KOPT-K1 (cell line): ENCODE data around the gene PKP1.

Experiments
- H3K27ac ChIP-seq: fragments of 200-600 bp; sonication (generic); 2 replicates; pipeline ENCODE4 v1.5.1; 2016; ENCODE audit warnings: antibody characterized with exemption, mild to moderate bottlenecking, low read depth, low read length; ENCODE audit not compliant: poor library complexity, severe bottlenecking
- H3K36me3 ChIP-seq: fragments of 200-600 bp; sonication (generic); 2 replicates; pipeline ENCODE4 v1.5.1; 2017; ENCODE audit warnings: antibody characterized with exemption, mild to moderate bottlenecking, low read length, moderate library complexity; ENCODE audit not compliant: insufficient read depth
- H3K9me3 ChIP-seq: fragments of 200-600 bp; sonication (generic); 2 replicates; pipeline ENCODE4 v1.5.1; 2017; ENCODE audit warnings: antibody characterized with exemption, low read length, mild to moderate bottlenecking; ENCODE audit not compliant: insufficient read depth, poor library complexity, severe bottlenecking

The PKP1 gene

DNA sequence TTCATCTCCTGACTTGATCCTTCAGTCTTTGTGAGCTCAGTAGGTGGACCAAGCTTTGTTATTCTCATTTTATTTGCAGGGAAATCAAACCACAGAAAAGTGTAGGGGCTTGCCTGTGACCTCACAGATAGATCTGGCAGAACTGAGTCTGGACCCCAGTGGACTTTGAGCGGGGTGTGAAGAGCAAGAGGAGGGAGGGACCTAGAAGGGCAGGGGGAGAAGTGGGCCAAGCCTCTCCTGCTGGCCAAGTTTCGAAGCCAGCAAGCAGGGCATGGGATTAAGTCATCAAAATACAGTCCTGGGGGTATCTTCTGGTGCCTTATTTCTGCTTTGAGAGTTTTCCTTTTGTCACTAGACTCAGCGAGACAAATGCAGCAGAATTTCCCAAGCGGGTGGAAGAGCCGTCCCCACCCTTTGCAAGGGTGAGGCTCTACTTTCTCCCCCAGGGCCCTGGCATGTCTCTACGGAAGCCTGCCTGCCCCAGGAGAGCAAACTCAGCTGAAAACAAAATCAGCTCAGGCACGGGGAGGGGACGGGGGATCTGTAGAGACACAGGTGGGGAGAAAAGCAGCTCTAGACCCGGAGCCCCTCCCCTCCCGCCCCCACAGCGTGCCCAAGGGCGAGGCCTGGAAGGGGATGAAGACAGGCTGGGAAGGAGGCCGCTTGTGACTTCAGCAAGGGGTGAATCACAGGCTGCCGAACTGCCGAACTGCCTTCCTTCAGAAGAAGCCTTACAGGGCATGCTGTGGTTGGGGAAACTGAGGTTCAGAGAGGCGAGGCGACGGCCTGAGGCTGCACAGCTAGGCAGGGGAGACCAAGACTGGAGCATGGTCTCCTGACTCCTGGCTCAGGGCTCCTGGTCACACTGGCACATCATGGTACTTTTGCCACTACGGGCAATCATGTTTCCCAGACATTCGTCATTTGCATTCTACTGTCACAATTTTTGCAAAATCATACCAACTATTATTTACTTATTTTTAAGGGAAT, 19.2 kb downstream of the PKP1 start:
- no peak overlapping the region for H3K27ac ChIP-seq
- H3K36me3 ChIP-seq = no peaks in the 10 kb centered on the region
- H3K9me3 ChIP-seq = no peaks in the 10 kb centered on the region

- no peak overlapping the region for H3K27ac ChIP-seq
- H3K36me3 ChIP-seq = no peaks in the 10 kb centered on the region
- no peaks in the 10 kb centered on the region for H3K9me3 ChIP-seq
Measured at GRCh38 chr1:201304126-201304525, 20.8 kb downstream of the PKP1 start.

DNA sequence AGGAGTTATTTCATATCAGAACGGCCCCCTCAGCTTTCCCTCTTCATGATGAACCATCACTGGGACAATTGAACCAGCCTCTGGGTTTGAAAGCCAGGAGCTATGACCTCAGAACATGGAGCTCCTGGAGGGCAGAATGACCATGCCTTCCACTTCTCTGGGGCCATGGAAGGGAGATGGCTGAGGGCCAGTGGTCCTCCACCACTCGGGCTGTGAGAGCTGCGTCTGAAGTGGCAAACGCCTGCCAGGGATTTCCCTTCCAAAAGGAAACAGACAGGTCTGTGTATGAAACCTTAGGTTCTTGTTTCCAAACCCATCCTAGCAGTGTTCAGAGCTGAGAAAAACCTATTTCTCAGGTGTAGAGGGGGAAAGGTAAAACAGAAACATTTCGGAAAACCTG, 22.5 kb downstream of the PKP1 start:
- no peak overlapping the region for H3K27ac ChIP-seq
- H3K9me3 ChIP-seq = no peaks in the 10 kb centered on the region
- H3K36me3 ChIP-seq = no peaks in the 10 kb centered on the region

DNA sequence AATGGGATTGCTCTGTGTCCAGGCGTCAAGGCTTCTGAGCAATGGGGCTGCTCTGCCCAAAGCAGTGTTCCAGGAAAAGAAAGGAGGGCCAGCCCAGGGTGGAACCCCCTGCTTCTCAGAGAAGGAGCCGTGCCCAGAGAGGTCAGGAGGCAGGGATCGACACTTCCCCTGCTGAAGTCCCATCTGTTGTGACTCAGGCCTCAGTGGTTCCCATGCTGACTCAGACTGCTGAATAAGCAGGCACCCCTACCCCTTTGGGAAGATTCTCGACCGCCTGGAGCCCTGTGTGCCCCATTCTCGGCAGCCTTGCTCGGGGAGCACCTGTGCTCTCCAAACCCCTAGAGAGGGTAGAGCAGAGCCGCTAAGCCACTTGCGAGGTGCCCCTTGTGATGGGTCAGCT, 23.9 kb downstream of the PKP1 start:
- Histone ChIP-seq H3K27ac (no peak overlapping the region), H3K9me3 (no peaks in the 10 kb centered on the region), H3K36me3 (no peaks in the 10 kb centered on the region)

- Histone ChIP-seq H3K9me3 (no peaks in the 10 kb centered on the region), H3K36me3 (no peaks in the 10 kb centered on the region), H3K27ac (peak overlapping the region; percentile 90)
Measured at GRCh38 chr1:201307760-201308499, 24.6 kb downstream of the PKP1 start.

GRCh38 chr1:201309416-201309815, 26.1 kb downstream of the PKP1 start:
- H3K27ac ChIP-seq = peak overlapping the region; percentile 90

DNA sequence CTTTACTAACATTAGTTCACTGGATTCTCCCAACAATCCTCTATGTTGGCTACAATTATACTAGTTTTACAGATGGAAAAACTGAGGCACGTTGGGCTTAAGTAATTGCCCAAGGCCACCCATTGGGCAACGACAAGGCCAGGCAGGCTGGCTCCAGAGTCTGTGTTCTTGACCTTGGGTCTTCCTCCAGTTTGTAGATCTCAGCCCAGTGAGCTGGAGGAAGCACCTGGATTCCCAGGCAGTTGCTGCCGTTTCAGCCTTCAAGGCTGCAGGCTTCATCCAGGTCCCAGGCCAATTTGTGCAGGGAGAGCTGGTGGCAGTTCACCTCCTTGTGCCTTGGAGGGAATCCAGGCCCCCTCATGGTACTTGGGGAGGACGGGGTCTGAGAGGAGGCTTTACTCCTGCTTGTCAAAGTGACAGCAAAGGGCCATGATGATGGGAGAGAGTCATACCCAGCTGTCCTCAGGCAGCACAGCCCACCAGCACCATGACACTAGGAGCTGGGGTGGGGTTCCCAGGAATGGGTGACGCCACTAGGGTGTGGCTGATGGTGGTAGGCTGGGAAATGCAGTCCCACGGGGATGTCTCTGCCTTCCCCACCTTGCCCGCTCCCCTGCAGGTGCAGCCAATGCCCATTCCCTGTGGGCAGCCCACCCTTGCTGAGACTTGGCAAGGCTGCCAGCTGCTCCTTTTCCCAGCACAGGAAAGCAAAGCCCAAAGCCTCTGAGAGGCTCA, 27.1 kb downstream of the PKP1 start:
- H3K9me3 ChIP-seq = no peaks in the 10 kb centered on the region
- peak overlapping the region; percentile 90 for H3K27ac ChIP-seq
- no peaks in the 10 kb centered on the region for H3K36me3 ChIP-seq

More at GRCh38 chr1:201309416-201309815, 26.1 kb downstream of the PKP1 start:
- no peaks in the 10 kb centered on the region for H3K36me3 ChIP-seq
- H3K9me3 ChIP-seq = no peaks in the 10 kb centered on the region

DNA sequence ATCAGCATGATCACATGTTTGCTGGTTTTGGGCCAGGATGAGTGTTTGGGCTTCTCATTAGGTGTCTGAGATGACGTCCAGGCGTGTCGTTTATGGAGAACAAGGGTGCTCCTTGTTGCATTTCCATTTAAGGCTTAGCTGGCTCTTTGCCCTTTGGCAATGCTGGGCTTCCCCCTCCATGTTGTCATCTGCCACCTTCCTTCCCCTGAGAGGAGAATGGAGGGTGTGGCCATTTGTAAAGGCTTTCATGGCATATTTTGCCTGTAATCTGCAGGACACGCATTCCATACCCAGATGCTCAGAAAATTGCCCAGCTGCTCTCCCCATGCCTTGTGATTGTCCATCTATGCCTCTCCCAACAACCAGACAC, 27.7 kb downstream of the PKP1 start:
- peak overlapping the region; percentile 90 for H3K27ac ChIP-seq
- no peaks in the 10 kb centered on the region for H3K9me3 ChIP-seq
- no peaks in the 10 kb centered on the region for H3K36me3 ChIP-seq

DNA sequence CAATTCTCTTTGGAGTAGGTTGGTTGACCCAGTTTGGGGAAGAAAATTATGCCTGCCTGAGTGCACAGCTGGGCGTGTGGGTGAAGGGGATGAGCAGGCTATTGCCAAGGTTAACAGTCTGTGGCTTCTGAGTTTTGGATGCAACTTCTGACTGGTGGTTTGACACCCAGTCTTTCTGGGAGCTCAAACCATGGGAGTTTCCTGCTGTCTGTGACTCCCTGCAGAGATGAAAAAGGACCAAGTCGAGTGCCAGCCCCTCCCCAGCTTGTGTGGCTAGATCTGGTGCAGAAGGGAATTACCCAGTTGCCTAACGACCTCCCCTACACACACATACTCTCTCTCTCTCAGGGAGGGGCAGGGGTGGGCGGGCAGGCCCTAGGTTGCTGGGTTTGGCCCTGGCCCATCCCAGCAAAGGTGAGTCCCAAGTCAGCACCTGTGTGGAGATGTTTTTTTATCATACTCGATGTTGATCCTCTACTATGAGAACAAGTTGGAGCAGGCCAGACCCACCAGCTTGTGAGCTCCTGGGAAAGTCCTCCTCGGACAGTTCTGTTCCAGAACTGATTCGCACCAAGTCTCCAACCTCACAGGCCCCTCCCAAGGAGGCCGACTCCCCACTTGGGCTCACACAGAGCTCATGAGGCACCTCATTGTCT, 28.2 kb downstream of the PKP1 start:
- Histone ChIP-seq H3K9me3 (no peaks in the 10 kb centered on the region), H3K36me3 (no peaks in the 10 kb centered on the region), H3K27ac (peak overlapping the region; percentile 90)

DNA sequence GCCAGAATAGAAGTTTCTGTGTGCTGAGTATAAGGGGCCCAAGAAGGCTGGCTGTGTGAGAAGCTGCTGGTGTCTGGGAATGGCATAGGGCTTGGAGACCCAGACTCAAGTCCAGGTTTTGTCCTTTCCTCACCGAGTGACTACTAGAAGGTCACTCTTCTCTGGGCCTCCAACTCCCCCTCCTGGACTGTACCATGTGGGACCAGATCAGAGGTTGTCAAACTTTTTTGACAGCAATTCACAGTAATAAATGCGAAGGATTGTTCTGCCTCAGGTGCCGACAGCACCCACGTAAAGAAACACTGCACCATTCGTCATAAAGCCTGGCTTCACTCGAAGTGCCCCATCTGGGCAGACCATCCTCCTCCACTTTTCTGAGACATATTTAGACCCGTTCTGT, 29.0 kb downstream of the PKP1 start:
- Histone ChIP-seq H3K9me3 (no peaks in the 10 kb centered on the region), H3K27ac (peak overlapping the region; percentile 90), H3K36me3 (no peaks in the 10 kb centered on the region)

DNA sequence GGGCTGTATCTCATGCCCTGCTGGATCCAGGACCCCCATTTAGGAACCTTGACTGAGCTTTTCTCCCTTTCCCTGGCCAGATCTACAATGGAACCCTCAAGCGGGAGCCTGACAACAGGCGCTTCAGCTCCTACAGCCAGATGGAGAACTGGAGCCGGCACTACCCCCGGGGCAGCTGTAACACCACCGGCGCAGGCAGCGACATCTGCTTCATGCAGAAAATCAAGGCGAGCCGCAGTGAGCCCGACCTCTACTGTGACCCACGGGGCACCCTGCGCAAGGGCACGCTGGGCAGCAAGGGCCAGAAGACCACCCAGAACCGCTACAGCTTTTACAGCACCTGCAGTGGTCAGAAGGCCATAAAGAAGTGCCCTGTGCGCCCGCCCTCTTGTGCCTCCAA, 29.8 kb downstream of the PKP1 start:
- Histone ChIP-seq H3K27ac (peak overlapping the region; percentile 90), H3K9me3 (no peaks in the 10 kb centered on the region), H3K36me3 (no peaks in the 10 kb centered on the region)

DNA sequence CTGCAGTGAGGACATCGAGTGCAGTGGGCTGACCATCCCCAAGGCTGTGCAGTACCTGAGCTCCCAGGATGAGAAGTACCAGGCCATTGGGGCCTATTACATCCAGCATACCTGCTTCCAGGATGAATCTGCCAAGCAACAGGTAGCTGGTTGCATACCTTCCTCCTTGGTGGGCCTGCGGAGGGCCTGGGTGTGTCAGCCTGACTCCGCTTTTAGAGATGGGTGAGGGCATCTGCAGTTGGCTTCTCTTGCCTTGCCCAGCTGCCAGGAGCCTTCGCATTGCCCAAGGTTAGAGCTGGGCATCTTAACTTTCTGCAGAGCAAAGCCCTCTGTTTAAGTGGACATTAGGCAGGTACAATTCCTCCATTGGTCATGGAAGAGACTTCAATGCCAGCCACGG, 33.2 kb downstream of the PKP1 start:
- Histone ChIP-seq H3K27ac (no peak overlapping the region), H3K9me3 (no peaks in the 10 kb centered on the region), H3K36me3 (no peaks in the 10 kb centered on the region)

DNA sequence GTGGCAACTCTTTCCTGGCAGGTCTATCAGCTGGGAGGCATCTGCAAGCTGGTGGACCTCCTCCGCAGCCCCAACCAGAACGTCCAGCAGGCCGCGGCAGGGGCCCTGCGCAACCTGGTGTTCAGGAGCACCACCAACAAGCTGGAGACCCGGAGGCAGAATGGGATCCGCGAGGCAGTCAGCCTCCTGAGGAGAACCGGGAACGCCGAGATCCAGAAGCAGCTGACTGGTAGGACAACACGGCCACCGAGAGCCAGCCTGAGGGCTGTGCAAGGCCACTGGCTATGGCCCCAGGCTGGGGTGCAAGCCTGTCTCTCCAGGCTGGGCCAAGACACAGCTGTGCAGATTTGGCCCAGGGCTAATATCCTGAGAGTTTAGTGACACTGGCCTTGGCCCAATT, 34.2 kb downstream of the PKP1 start:
- no peaks in the 10 kb centered on the region for H3K36me3 ChIP-seq
- no peak overlapping the region for H3K27ac ChIP-seq
- H3K9me3 ChIP-seq = no peaks in the 10 kb centered on the region

- Histone ChIP-seq H3K9me3 (no peaks in the 10 kb centered on the region), H3K36me3 (no peaks in the 10 kb centered on the region), H3K27ac (no peak overlapping the region)
Measured at GRCh38 chr1:201318504-201319340, 35.4 kb downstream of the PKP1 start.
